A549 (cell line): Measurements from ENCODE around the gene ZIC2. TPM values are rescaled to one million over a fixed set of nuclear protein-coding genes. Genes with fewer than 3 reads are reported as not detected.
"Not testable (repeated sequence)": the region's sequence is repeated elsewhere in the genome, so short reads cannot be mapped to it uniquely, and the experiment has no call there.

Experiments used
- ATAC-seq, 2 experiments: fragments of 200-7000 bp in 1 of 2; fragments of >200 bp in 1 of 2; cut with Nextera tagmentation in 1 of 2; cut with Tn5 transposase in 1 of 2; 3 replicates each; pipeline versions ENCODE4 v1.8.0 to v1.9.1; 2018 to 2020; ENCODE audit warnings: mild to moderate bottlenecking in 1 of 2, moderate library complexity in 1 of 2
- CTCF ChIA-PET: fragments of 300-600 bp; sonication (Branson Sonifier 250); formaldehyde crosslinking; extraction: SDS; loops from one replicate; lab custom pipeline; 2021; ENCODE audit warnings: antibody characterized with exemption, inconsistent platforms; lab: Yijun Ruan, JAX
- POLR2A ChIA-PET: fragments of 350-600 bp; formaldehyde crosslinking; extraction: SDS; loops from one replicate; lab custom pipeline; 2021; ENCODE audit warnings: antibody characterized with exemption, inconsistent platforms; lab: Yijun Ruan, JAX
- DNase-seq, 2 experiments: peaks; one replicate each; pipeline versions ENCODE4 v3.0.0 to v3.0.0-alpha.2; 2011 to 2016; ENCODE audit warnings: low read depth in 1 of 2, low spot score in 1 of 2
- FAIRE-seq: peaks from 2 replicates; lab custom pipeline; 2011; peaks lifted over from hg19 to GRCh38; lab: Jason Lieb, UNC
- H3K27ac ChIP-seq, 2 experiments: fragments of >200 bp; sonication (Bioruptor Twin); formaldehyde crosslinking; 3 replicates each; pipeline ENCODE4 v1.5.1; 2016 to 2017
- H3K4me1 ChIP-seq: fragments of >200 bp; sonication (Bioruptor Twin); formaldehyde crosslinking; 3 replicates; pipeline ENCODE4 v1.6.1; 2016
- H3K4me2 ChIP-seq: fragments of >200 bp; sonication (Bioruptor Twin); formaldehyde crosslinking; 3 replicates; pipeline ENCODE4 v1.6.1; 2016
- H3K4me3 ChIP-seq: fragments of >200 bp; sonication (Bioruptor Twin); formaldehyde crosslinking; 3 replicates; pipeline ENCODE4 v1.5.1; 2016
- H3K9me3 ChIP-seq: fragments of >200 bp; sonication (Bioruptor Twin); formaldehyde crosslinking; 3 replicates; pipeline ENCODE4 v1.6.1; 2016
- BHLHE40 ChIP-seq: IDR thresholded peaks from 2 replicates; pipeline ENCODE4 v1.6.1; 2012; ENCODE audit warnings: low read depth, low read length, inconsistent platforms
- CBX2 ChIP-seq: fragments of 200-600 bp; sonication (generic); IDR thresholded peaks from 2 replicates; pipeline ENCODE4 v1.6.1; 2016; ENCODE audit warnings: low read depth, mild to moderate bottlenecking, borderline replicate concordance
- CBX8 ChIP-seq: fragments of 200-600 bp; sonication (generic); IDR thresholded peaks from 2 replicates; pipeline ENCODE4 v1.6.1; 2016
- CHD4 ChIP-seq: fragments of 200-600 bp; sonication (generic); IDR thresholded peaks from 2 replicates; pipeline ENCODE4 v1.6.1; 2016; ENCODE audit warnings: antibody characterized with exemption, mild to moderate bottlenecking, borderline replicate concordance
- CTCF ChIP-seq: fragments of >200 bp; sonication (Bioruptor Twin); formaldehyde crosslinking; IDR thresholded peaks from 3 replicates; pipeline ENCODE4 v1.5.1; 2016
- EHMT2 ChIP-seq: fragments of 200-600 bp; sonication (generic); IDR thresholded peaks from 2 replicates; pipeline ENCODE4 v1.6.1; 2016; ENCODE audit warnings: antibody characterized with exemption, low read depth, mild to moderate bottlenecking, moderate library complexity
- ELK1 ChIP-seq: fragments of 150-350 bp; IDR thresholded peaks from 2 replicates; pipeline ENCODE4 v1.6.1; 2014; ENCODE audit warnings: low read depth, mild to moderate bottlenecking, low read length
- FOSB ChIP-seq: fragments of 250-450 bp; sonication (Bioruptor Pico); IDR thresholded peaks from 2 replicates; pipeline ENCODE4 v1.5.0; 2020; ENCODE audit warnings: mild to moderate bottlenecking, moderate library complexity
- HDAC2 ChIP-seq: fragments of 200-600 bp; sonication (generic); IDR thresholded peaks from 2 replicates; pipeline ENCODE4 v1.6.1; 2016
- HES2 ChIP-seq: fragments of >200 bp; sonication (Bioruptor Twin); formaldehyde crosslinking; IDR thresholded peaks from 2 replicates; pipeline ENCODE4 v1.6.1; 2016
- HOXA7 ChIP-seq: fragments of 250-450 bp; sonication (Bioruptor Pico); IDR thresholded peaks from 2 replicates; pipeline ENCODE4 v1.5.0; 2020; ENCODE audit warnings: mild to moderate bottlenecking, moderate library complexity
- HOXB13 ChIP-seq: fragments of 250-450 bp; sonication (Bioruptor Pico); IDR thresholded peaks from 2 replicates; pipeline ENCODE4 v1.5.0; 2020; ENCODE audit warnings: low read depth, mild to moderate bottlenecking, moderate library complexity
- HOXB5 ChIP-seq: fragments of 250-450 bp; sonication (Bioruptor Pico); IDR thresholded peaks from 2 replicates; pipeline ENCODE4 v1.5.0; 2020; ENCODE audit warnings: mild to moderate bottlenecking, moderate library complexity
- JUNB ChIP-seq: fragments of >200 bp; sonication (Bioruptor Twin); formaldehyde crosslinking; IDR thresholded peaks from 2 replicates; pipeline ENCODE4 v1.6.1; 2016
- KDM1A ChIP-seq: fragments of 200-600 bp; sonication (generic); IDR thresholded peaks from 2 replicates; pipeline ENCODE4 v1.6.1; 2016; ENCODE audit warnings: low read depth, mild to moderate bottlenecking
- KDM5A ChIP-seq: fragments of 200-600 bp; sonication (generic); IDR thresholded peaks from 2 replicates; pipeline ENCODE4 v1.6.1; 2016; ENCODE audit warnings: antibody characterized with exemption, mild to moderate bottlenecking
- MAFK ChIP-seq: fragments of 450-650 bp; IDR thresholded peaks from 2 replicates; pipeline ENCODE4 v1.6.1; 2014; ENCODE audit not compliant: partially characterized antibody
- MAX ChIP-seq: IDR thresholded peaks from 2 replicates; pipeline ENCODE4 v1.6.1; 2012
- MAZ ChIP-seq: fragments of 150-350 bp; IDR thresholded peaks from 2 replicates; pipeline ENCODE4 v1.6.1; 2014; ENCODE audit warnings: antibody characterized with exemption, low read depth, low read length, borderline replicate concordance
- NFE2L2 ChIP-seq: fragments of 150-350 bp; conservative IDR thresholded peaks from 2 replicates; pipeline ENCODE4 v1.6.1; 2014; ENCODE audit warnings: low read length
- PBX3 ChIP-seq: IDR thresholded peaks from 2 replicates; pipeline ENCODE4 v1.6.1; 2012
- PHF8 ChIP-seq: fragments of 200-600 bp; sonication (generic); IDR thresholded peaks from 2 replicates; pipeline ENCODE4 v1.6.1; 2016; ENCODE audit warnings: low read depth, mild to moderate bottlenecking, antibody characterized with exemption, moderate library complexity, borderline replicate concordance
- POLR2A ChIP-seq: IDR thresholded peaks from 2 replicates; pipeline ENCODE4 v1.6.1; 2012; ENCODE audit warnings: mild to moderate bottlenecking, low read length
- RARB ChIP-seq: fragments of 250-450 bp; sonication (Bioruptor Pico); IDR thresholded peaks from 2 replicates; pipeline ENCODE4 v1.8.0; 2021; ENCODE audit warnings: mild to moderate bottlenecking, moderate library complexity
- RFX5 ChIP-seq: fragments of 450-650 bp; IDR thresholded peaks from 2 replicates; pipeline ENCODE4 v1.7.1; 2014; ENCODE audit warnings: antibody characterized with exemption, mild to moderate bottlenecking, moderate library complexity
- SMC3 ChIP-seq: fragments of >200 bp; sonication (Bioruptor Twin); formaldehyde crosslinking; IDR thresholded peaks from 3 replicates; pipeline ENCODE4 v1.6.1; 2018; ENCODE audit warnings: inconsistent platforms
- TFCP2L1 ChIP-seq: fragments of 250-450 bp; sonication (Bioruptor Pico); IDR thresholded peaks from 2 replicates; pipeline ENCODE4 v1.5.0; 2021; ENCODE audit warnings: mild to moderate bottlenecking
- TP53 ChIP-seq: fragments of 250-450 bp; sonication (Bioruptor Pico); IDR thresholded peaks from 2 replicates; pipeline ENCODE4 v1.5.0; 2021; ENCODE audit warnings: mild to moderate bottlenecking, moderate library complexity
- ZC3H11A ChIP-seq: fragments of 450-650 bp; IDR thresholded peaks from 2 replicates; pipeline ENCODE4 v1.6.1; 2014; ENCODE audit warnings: antibody characterized with exemption, mild to moderate bottlenecking
- WGBS: methylation state at CpG from one replicate; pipeline ENCODE4 v1.1.6; 2017; ENCODE audit errors: missing lambda C conversion rate; 5-methylcytosine and 5-hydroxymethylcytosine counted together
- polyA plus RNA-seq, 4 experiments: library from polyadenylated mRNA; depleted of rRNA in 3 of 4; stranded (reverse); fragments of >200 nt; fragmentation: RNase III in 1 of 4; extraction: RNeasy Plus Mini Kit Qiagen cat#74134 plus additional on column Dnase treatment in 1 of 4; gene quantifications; 2 replicates in 3 of 4; 3 replicates in 1 of 4; pipeline ENCODE4 v1.2.3, GENCODE V29; 2011 to 2017

ZIC2 gene
- polyA plus RNA-seq, 2 of the 4 experiments (the other 2 are of a cell fraction), result 2.1 to 10.3 TPM

- 53% methylated on average over 2 of the region's 2 CpGs for WGBS
Measured at GRCh38 chr13:100024023-100024422, 42.4 kb downstream of the ZIC2 start.

GRCh38 chr13:100029933-100030332 lies 48.3 kb downstream of the ZIC2 start:
- Histone ChIP-seq H3K27ac (no peak overlapping the region), H3K4me2 (no peak overlapping the region), H3K4me1 (no peaks in the 10 kb centered on the region), H3K4me3 (no peak overlapping the region), H3K9me3 (no peaks in the 10 kb centered on the region)
- WGBS, result 92% methylated on average over 1 of the region's 1 CpG
- POLR2A ChIA-PET, result interaction anchor here (0.6 kb wide), 1 partner anchor 50 kb away, joined by 3 read pairs; no protein-coding TSS in a partner anchor
- FAIRE-seq, result no peak
- no peak for ATAC-seq
- no peak for DNase-seq
- TF ChIP-seq MAX (no peak), FOSB (CRISPR knock-in tag) (no peak), MAFK (peak; percentile 87), EHMT2 (no peak), TFCP2L1 (CRISPR knock-in tag) (no peak), RFX5 (no peak), HOXB5 (no peak), RARB (CRISPR knock-in tag) (no peak), SMC3 (no peak)
- CTCF ChIA-PET, result interaction anchor here (0.9 to 1.2 kb wide), 2 partner anchors 35 to 38 kb away, joined by 3 read pairs; no protein-coding TSS in a partner anchor

More at GRCh38 chr13:100024023-100024422, 42.4 kb downstream of the ZIC2 start:
- Histone ChIP-seq H3K4me3 (no peak overlapping the region), H3K27ac (no peak overlapping the region), H3K4me1 (no peaks in the 10 kb centered on the region), H3K4me2 (no peak overlapping the region), H3K9me3 (no peaks in the 10 kb centered on the region)
- ChIA-PET CTCF (no interaction called here), POLR2A (no interaction called here)
- ATAC-seq (no peak), DNase-seq (no peak), FAIRE-seq (no peak)
- TF ChIP-seq KDM1A, result no peak
- TF ChIP-seq KDM5A, result no peak
- no peak for TF ChIP-seq MAFK
- TF ChIP-seq MAZ, result no peak
- no peak for TF ChIP-seq HOXA7 (CRISPR knock-in tag)
- TF ChIP-seq FOSB (CRISPR knock-in tag), result no peak
- TF ChIP-seq CHD4, result no peak
- no peak for TF ChIP-seq ZC3H11A
- no peak for TF ChIP-seq BHLHE40
- TF ChIP-seq HOXB5, result no peak
- no peak for TF ChIP-seq JUNB
- no peak for TF ChIP-seq POLR2A
- no peak for TF ChIP-seq HES2
- TF ChIP-seq HOXB13 (CRISPR knock-in tag), result no peak
- no peak for TF ChIP-seq CBX2

- ATAC-seq, FAIRE-seq, POLR2A ChIA-PET, DNase-seq, H3K27ac ChIP-seq, H3K4me1 ChIP-seq, H3K9me3 ChIP-seq, H3K4me2 ChIP-seq, H3K4me3 ChIP-seq: not testable (repeated sequence)
- 89% methylated on average over 9 of the region's 9 CpGs for WGBS
- CTCF ChIA-PET, result interaction anchor here (0.6 kb wide), 1 partner anchor 1204 kb away, joined by 4 read pairs; no protein-coding TSS in a partner anchor
Measured at GRCh38 chr13:100032642-100033041, 51.1 kb downstream of the ZIC2 start.

- 79% methylated on average over 1 of the region's 1 CpG for WGBS
- DNase-seq (no peak), ATAC-seq (no peak)
- no peaks in the 10 kb centered on the region for H3K9me3 ChIP-seq
- no peak overlapping the region for H3K27ac ChIP-seq
- H3K4me3 ChIP-seq, result no peak overlapping the region
- TF ChIP-seq PHF8 (no peak), KDM1A (no peak), PBX3 (no peak), TP53 (CRISPR knock-in tag) (no peak), CBX8 (no peak), NFE2L2 (no peak), MAFK (no peak), TFCP2L1 (CRISPR knock-in tag) (no peak), ELK1 (no peak), HDAC2 (no peak), CTCF (no peak)
- TF ChIP-seq, all 56 proteins: peak for 0
- H3K4me1 ChIP-seq, result peaks cover 14% of the 10 kb centered on the region; the same call in 2 of the 3 replicates
- no peak overlapping the region for H3K4me2 ChIP-seq
- POLR2A ChIA-PET, result no interaction called here
- CTCF ChIA-PET, result no interaction called here
- no peak for FAIRE-seq
Measured at GRCh38 chr13:100035936-100036335, 54.4 kb downstream of the ZIC2 start.
